ENCODE results near the gene RANBP10. TPM values are rescaled to one million over a fixed set of nuclear protein-coding genes. Genes with fewer than 3 reads are reported as not detected.

Gene RANBP10
- total and polyA plus RNA-seq, 2 of the 13 experiments (the other 11 are each of a cell fraction or from before 2014, with no cell fraction given): 9.2 to 22.7 TPM

GRCh38 chr16:67833415-67834241 lies 27.3 kb upstream of the RANBP10 start (continued):
- TF ChIP-seq KLF13 (CRISPR knock-in tag; IDR thresholded peaks at IDR 0.05) (no peak), GZF1 (CRISPR knock-in tag; IDR thresholded peaks at IDR 0.05) (0 out of 2 replicates have a peak, but pooled peaks have one; percentile 65), ZFAT (CRISPR knock-in tag; conservative IDR thresholded peaks at IDR 0.05) (no peak), DNMT3B (CRISPR knock-in tag; conservative IDR thresholded peaks at IDR 0.05) (no peak), TCF7 (IDR thresholded peaks at IDR 0.05; ENCODE audit: low read depth) (no peak), ZNF563 (CRISPR knock-in tag; IDR thresholded peaks at IDR 0.05) (peak; percentile 85), SKI (IDR thresholded peaks at IDR 0.05; ENCODE audit: partially characterized antibody) (peak; percentile 11), TFAP4 (IDR thresholded peaks at IDR 0.05; ENCODE audit: borderline replicate concordance, low read depth) (peak; percentile 77; the same call in 1 of the 2 replicates), ZNF382 (CRISPR knock-in tag; IDR thresholded peaks at IDR 0.05; ENCODE audit: borderline replicate concordance) (no peak), ESRRA (CRISPR knock-in tag; IDR thresholded peaks at IDR 0.05; ENCODE audit: low read depth) (0 out of 2 replicates have a peak, but pooled peaks have one; percentile 48), KAT7 (CRISPR knock-in tag; IDR thresholded peaks at IDR 0.05; ENCODE audit: borderline replicate concordance) (peak; percentile 86; the same call in 1 of the 2 replicates), ZNF766 (CRISPR knock-in tag; IDR thresholded peaks at IDR 0.05; ENCODE audit: borderline replicate concordance) (no peak), ZNF616 (CRISPR knock-in tag; IDR thresholded peaks at IDR 0.05; ENCODE audit: low read depth) (peak; percentile 76; the same call in 1 of the 2 replicates), ZFY (CRISPR knock-in tag; IDR thresholded peaks at IDR 0.05) (peak; percentile 92), POGK (CRISPR knock-in tag; conservative IDR thresholded peaks at IDR 0.05) (peak; percentile 90; the same call in 1 of the 2 replicates), BCL3 (CRISPR knock-in tag; IDR thresholded peaks at IDR 0.05) (peak; percentile 93), ZNF577 (CRISPR knock-in tag; IDR thresholded peaks at IDR 0.05; ENCODE audit: borderline replicate concordance, low read depth) (no peak), ZBED4 (CRISPR knock-in tag; IDR thresholded peaks at IDR 0.05; ENCODE audit: borderline replicate concordance) (no peak), FOXP1 (IDR thresholded peaks at IDR 0.05) (no peak), FOXP1 (CRISPR knock-in tag; IDR thresholded peaks at IDR 0.05) (no peak), ZNF180 (CRISPR knock-in tag; IDR thresholded peaks at IDR 0.05; ENCODE audit: borderline replicate concordance, low read depth) (0 out of 2 replicates have a peak, but pooled peaks have one; percentile 86)

Measured in HepG2 (cell line).